ENCODE data around the gene GPATCH1.
"Not testable (repeated sequence)": the region's sequence is repeated elsewhere in the genome, so short reads cannot be mapped to it uniquely, and the experiment has no call there.

The GPATCH1 gene

GRCh38 chr19:33117501-33117900 lies 36.5 kb downstream of the GPATCH1 start:
- DNase-seq, result no peak

GRCh38 chr19:33118643-33119042 lies 37.7 kb downstream of the GPATCH1 start:
- DNase-seq, result no peak

GRCh38 chr19:33124207-33125098 lies 43.5 kb downstream of the GPATCH1 start:
- no peak for DNase-seq

DNA sequence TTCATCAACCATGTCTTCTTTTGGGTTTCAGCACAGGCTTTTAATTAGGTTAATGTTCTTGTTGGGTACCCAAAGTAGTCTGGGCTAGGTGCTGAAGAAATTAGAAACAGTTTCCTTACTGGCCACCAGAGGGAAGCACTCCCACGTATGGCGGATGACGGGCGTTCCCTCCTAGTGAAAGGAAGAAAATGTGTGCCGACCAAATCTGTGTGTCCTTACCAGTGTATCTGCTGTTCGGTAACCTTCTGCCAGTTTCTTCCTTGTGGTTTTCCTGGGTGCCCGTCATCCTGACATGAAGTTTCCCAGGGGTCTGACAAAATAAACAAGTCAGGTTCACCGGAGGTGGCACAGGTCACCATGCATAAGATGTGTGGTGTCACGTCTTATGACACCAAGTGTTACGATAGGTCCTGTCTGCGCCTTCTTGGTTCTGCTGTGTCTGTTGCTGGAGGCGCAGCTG lies 45.0 kb downstream of the GPATCH1 start:
- DNase-seq, result peak; percentile 45

GRCh38 chr19:33126712-33127111 lies 45.7 kb downstream of the GPATCH1 start:
- DNase-seq, result not testable (repeated sequence)

- DNase-seq, result no peak
Measured at GRCh38 chr19:33129901-33130300, 48.9 kb downstream of the GPATCH1 start.

DNA sequence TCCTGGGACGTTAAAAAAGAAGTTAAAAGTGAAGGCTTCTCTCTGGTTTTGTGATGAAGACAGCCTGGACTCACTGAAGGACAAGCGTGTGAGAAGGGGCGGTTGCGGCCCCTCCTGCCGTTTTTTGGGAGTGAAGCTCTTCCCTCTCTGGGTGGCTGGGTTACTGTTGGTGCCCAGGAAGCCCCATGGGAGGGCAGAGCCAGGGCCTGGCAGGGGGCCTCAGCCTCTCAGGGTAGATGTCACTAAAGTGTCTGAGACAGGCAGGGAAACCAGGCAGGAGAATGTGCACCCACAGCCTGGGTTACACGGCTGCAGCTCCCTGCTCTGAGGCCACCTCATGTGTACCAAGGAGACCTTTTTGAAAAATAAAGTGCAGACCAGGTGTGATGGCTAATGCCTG lies 49.5 kb downstream of the GPATCH1 start:
- no peak for DNase-seq

DNA sequence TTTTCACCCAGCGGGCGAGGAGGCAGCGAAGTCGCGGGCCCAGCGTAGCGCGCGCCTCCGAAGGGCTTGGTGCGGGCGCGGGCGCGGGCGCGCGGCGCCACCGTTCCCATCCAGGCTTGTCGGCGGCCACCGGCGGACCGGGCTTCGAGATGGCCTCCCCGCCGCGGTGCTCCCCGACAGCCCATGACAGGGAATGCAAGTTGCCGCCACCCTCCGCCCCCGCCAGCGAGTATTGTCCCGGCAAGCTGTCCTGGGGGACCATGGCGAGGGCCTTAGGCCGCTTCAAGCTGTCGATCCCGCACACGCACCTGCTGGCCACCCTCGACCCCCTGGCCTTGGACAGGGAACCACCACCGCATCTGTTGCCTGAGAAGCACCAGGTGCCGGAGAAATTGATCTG lies 51.0 kb downstream of the GPATCH1 start, which contains the start of gene WDR88:
WDR88 (plus strand) TSS at position 94 of the 400 bp plus-strand sequence; CDS start at position 150, 56 bp downstream.
- DNase-seq, result no peak

- no peak for DNase-seq
Measured at GRCh38 chr19:33132425-33132824, 51.4 kb downstream of the GPATCH1 start.

DNA sequence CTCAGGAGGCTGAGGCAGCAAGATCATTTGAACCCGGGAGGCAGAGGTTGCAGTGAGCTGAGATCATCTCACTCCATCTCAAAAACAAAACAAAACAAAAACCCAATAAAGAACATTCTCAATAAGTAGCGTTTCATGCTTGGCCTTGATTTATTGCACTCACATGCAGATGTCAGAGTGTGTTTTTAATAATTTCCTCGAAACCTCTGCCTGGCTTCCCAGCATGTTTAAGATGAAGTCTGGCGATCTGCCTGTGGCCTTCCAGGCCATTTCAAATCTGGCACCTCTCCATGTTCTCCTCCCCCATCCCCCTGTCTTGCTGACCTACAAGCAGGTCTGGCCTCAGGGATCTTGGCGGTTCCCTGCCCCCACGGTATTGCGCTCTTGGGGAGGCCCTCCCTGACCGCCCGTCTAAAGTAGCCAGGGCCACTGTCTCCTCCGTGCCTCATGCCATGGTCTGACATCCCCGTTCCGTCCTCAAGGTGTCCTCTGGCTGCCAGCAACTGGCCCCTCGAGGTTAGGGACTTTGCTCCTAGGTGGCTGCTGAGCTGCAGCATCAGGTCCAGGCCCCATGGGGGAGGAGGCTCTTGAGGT lies 52.6 kb downstream of the GPATCH1 start:
- no peak for DNase-seq

GRCh38 chr19:33134571-33135041 lies 53.6 kb downstream of the GPATCH1 start:
- peak; percentile 24 for DNase-seq

GRCh38 chr19:33139165-33139564 lies 58.2 kb downstream of the GPATCH1 start:
- DNase-seq, result no peak

- peak; percentile 52 for DNase-seq
Measured at GRCh38 chr19:33143897-33144405, 63.0 kb downstream of the GPATCH1 start.

DNA sequence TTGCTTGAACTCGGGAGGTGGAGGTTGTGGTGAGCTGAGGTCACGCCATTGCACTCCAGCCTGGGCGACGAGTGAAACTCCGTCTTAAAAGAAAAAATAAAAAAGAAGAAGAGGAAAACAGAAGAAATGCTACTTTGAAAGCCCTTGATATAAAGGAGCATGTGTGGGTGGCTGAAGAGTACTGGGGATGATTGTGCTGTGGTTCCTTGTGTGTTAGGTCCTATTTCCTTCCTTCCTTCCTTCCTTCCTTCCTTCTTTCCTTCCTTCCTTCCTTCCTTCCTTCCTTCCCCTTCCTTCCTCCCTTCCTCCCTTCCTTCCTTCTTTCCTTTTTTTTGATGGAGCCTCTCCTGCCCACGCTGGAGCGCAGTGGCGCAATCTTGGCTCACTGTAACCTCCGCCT lies 65.2 kb downstream of the GPATCH1 start:
- no peak for DNase-seq

GRCh38 chr19:33147538-33147937 lies 66.6 kb downstream of the GPATCH1 start:
- no peak for DNase-seq

DNA sequence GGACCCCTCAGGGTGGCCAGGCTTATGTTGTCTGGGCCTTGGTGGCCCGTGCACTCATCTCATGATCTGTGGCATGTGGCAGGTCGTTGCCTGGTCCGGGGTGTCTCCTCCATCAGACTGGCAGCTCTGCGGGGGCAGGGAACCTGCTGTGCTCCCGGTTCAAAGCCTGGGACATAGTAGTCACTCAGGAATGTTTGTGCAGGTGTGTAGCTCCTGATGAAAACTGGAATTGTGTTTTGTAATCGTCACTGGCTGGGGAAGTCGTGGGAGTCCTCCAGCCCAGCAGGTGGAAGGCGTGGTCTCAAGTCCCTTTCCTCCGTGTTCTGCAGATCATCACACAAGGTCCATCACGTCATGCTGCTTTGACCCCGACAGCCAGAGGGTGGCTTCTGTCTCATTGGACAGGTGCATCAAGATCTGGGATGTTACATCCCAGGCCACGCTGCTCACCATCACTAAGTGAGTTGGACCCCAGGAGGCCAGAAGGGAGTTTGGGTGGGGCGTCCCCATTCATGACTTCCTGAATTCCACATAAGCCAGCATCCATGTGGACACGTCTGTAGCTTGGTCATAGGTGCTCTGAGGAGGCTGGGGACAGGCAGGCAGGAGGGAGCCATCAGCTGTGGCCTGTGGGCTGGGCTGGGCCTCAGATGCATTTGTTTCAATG lies 70.0 kb downstream of the GPATCH1 start:
- no peak for DNase-seq

DNA sequence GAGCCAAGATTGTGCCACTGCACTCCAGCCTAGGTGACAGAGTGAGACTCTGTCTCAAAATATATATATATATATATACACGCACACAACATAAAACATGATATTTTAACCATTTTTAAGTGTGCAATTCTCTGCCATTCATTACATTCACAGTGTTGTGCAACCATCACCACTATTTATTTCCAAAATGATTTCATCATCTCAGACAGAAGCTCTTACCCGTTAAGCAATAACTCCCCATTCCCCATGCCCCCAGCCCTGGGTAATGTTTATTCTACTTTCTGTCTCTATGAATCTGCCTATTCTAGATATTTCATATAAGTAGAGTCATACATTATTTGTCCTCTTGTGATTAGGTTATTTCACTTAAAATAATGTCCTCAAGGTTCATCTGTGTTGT lies 71.2 kb downstream of the GPATCH1 start:
- no peak for DNase-seq

GRCh38 chr19:33152625-33153024 lies 71.6 kb downstream of the GPATCH1 start:
- not testable (repeated sequence) for DNase-seq

DNA sequence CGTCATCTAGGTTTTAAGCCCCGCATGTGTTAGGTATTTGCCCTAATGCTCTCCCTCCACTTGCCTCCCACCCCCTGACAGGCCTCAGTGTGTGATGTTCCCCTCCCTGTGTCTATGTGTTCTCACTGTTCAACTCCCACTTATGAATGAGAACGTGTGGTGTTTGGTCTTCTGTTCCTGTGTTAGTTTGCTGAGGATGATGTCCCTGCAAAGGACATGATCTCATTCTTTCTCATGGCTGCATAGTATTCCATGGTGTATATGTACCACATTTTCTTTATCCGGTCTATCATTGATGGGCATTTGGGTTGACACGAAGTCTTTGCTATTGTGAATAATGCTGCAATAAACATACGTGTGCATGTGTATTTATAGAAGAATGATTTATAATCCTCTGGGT lies 73.3 kb downstream of the GPATCH1 start:
- not testable (repeated sequence) for DNase-seq

- no peak for DNase-seq
Measured at GRCh38 chr19:33156334-33156733, 75.4 kb downstream of the GPATCH1 start.

- no peak for DNase-seq
Measured at GRCh38 chr19:33157906-33158305, 76.9 kb downstream of the GPATCH1 start.

- DNase-seq, result no peak
Measured at GRCh38 chr19:33158365-33158764, 77.4 kb downstream of the GPATCH1 start.

DNA sequence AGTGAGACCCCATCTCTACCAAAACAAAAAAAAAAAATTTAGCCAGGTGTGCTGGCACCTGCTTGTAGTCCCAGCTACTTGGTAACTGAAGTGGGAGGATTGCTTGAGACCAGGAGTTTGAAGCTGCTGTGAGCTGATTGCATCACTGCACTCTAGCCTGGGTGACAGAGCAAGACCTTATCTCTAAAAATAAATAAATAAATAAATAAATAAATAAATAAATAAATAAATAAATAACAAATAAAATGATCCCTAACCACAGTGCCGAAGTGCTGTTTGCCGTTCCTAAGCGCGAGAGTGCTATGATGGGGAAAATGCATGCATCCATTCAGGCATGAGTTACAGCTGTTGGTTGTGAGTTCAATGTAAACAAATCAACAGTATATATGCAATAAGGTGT lies 78.2 kb downstream of the GPATCH1 start:
- no peak for DNase-seq
